Occipital lobe (tissue), 2 donors: Measurements from ENCODE around the gene RBM44. TPM values are rescaled to one million over a fixed set of nuclear protein-coding genes. Genes with fewer than 3 reads are reported as not detected.

Experiments
- DNase-seq: peaks from one replicate; lab custom pipeline; 2025; lab: John Stamatoyannopoulos, UW
- total RNA-seq: library from RNA; depleted of rRNA; stranded (reverse); fragments of >200 nt; gene quantifications from one replicate; pipeline ENCODE4 v1.2.3, GENCODE V29; 2014

Gene RBM44
- total RNA-seq, 1 donor from 2014 or later = 5.1 TPM

- DNase-seq = no peak
Observed at GRCh38 chr2:237870126-237870525, 71.5 kb downstream of the RBM44 start.

- no peak for DNase-seq
Observed at GRCh38 chr2:237870754-237871651, 72.4 kb downstream of the RBM44 start.

GRCh38 chr2:237872178-237872887 is 73.8 kb downstream of the RBM44 start:
- DNase-seq = no peak

GRCh38 chr2:237873421-237873831 is 74.8 kb downstream of the RBM44 start:
- DNase-seq = no peak

GRCh38 chr2:237873897-237874551 is 75.4 kb downstream of the RBM44 start:
- no peak for DNase-seq

GRCh38 chr2:237874585-237875161 is 76.1 kb downstream of the RBM44 start:
- no peak for DNase-seq

GRCh38 chr2:237875256-237876060 is 76.9 kb downstream of the RBM44 start:
- DNase-seq = no peak

- no peak for DNase-seq
Observed at GRCh38 chr2:237876061-237876526, 77.5 kb downstream of the RBM44 start.

GRCh38 chr2:237876532-237876931 is 78.0 kb downstream of the RBM44 start:
- no peak for DNase-seq

- DNase-seq = no peak
Observed at GRCh38 chr2:237876951-237877491, 78.4 kb downstream of the RBM44 start.

- no peak for DNase-seq
Observed at GRCh38 chr2:237877576-237878307, 79.2 kb downstream of the RBM44 start.

GRCh38 chr2:237878321-237879057 is 79.9 kb downstream of the RBM44 start:
- DNase-seq = no peak

GRCh38 chr2:237879058-237879430 is 80.5 kb downstream of the RBM44 start:
- no peak for DNase-seq

- no peak for DNase-seq
Observed at GRCh38 chr2:237879991-237880560, 81.5 kb downstream of the RBM44 start.

- no peak for DNase-seq
Observed at GRCh38 chr2:237882510-237883481, 84.2 kb downstream of the RBM44 start.

- DNase-seq = no peak
Observed at GRCh38 chr2:237883951-237884446, 85.4 kb downstream of the RBM44 start.

GRCh38 chr2:237884681-237885080 is 86.1 kb downstream of the RBM44 start:
- no peak for DNase-seq
